GOT3 (cell line): ENCODE results near the gene SKAP2.

Experiments
- DNase-seq: peaks from one replicate; lab custom pipeline; 2025; ENCODE audit warnings: mixed read lengths; lab: John Stamatoyannopoulos, UW

The SKAP2 gene

GRCh38 chr7:26694713-26695112 is 169.7 kb downstream of the SKAP2 start:
- DNase-seq = no peak

- no peak for DNase-seq
These were observed 170.2 kb downstream of the SKAP2 start for GRCh38 chr7:26694141-26694540.

DNA sequence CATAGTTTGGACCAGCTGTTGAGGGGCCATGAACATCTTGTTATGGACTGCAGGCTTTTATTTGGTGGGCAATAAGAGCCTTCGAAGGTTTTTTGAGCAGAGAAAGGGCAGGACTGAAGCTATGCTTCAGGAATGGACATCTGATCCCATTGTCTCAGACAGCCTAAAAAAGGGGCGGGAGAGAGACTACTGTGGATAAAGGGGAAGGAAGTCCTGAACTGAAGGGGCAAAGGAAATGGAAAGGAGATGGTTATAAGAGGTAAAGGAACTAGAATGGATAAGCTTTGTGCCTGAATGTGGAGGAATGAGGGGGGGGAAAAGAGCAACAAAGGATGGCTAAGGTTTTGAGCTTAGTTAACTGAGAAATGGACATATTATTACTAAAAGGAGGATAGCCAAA is 172.5 kb downstream of the SKAP2 start:
- no peak for DNase-seq

GRCh38 chr7:26691406-26691805 is 173.0 kb downstream of the SKAP2 start:
- no peak for DNase-seq

GRCh38 chr7:26690135-26690805 is 174.1 kb downstream of the SKAP2 start:
- DNase-seq = no peak

DNA sequence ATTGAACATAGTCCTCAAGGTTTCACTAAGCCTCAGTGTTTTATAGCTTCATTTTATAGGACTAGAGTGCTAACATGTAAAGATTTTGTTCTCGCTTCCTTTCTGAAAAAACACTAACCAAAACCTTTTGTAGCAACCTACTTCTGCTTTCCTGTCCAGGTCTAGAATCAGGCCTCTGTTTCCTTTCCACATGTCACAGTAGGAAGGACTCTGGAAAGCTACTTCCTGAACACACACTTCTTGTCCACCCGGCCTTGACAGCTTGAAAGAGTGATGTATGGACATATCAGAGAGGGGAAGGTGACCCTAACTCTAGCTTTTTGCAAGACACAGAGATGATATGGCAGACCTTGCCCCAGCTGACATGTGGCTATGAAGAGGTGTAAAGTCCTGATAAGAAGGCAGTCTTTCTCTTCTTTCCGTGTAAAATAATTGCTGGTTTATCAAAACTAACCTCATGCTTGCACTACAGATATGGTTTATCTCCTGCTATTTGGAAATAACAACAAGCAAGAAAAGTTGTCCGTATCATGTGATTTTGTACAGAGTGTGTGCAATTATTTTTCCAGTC is 175.4 kb downstream of the SKAP2 start:
- DNase-seq = no peak

DNA sequence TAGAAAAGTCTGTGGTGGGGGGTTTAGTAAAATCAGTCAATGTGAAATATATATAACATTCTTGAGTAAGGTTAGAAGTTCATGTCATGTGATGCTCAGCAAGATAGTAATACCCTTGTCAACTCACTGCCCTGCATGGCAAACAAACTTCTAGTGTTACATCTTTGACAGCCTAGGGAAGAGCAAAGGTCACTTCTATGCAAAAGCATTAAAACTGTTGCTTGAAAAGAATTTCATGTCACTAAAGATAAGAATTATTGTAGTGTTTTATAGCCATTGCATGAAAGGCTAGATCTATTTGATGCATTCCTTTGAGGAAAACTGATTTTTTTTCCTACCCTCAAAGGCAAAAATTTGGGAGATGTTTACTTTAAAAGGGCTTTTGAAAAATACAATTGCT is 176.0 kb downstream of the SKAP2 start:
- DNase-seq = no peak

DNA sequence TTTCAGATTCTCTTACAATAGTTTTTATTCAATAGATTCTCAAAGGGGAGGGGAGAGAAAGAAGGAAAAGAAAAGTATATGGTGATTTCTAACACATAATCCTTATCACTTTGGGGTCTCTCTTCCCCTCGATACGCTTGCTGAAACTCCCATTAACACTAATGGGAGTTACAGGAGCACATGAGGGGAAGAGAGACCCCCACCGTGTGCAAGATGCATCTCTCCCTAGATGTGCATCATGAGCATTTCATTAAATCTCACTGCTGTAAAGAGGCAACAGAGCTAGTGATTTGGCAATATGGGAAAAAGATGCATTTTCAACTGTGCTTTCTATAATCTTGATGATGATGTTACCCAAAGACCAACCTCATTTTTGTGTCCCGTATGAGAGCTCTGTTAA is 177.4 kb downstream of the SKAP2 start:
- DNase-seq = no peak

- DNase-seq = no peak
These were observed 177.9 kb downstream of the SKAP2 start for GRCh38 chr7:26686448-26686981.

- DNase-seq = no peak
These were observed 178.8 kb downstream of the SKAP2 start for GRCh38 chr7:26685606-26686005.

GRCh38 chr7:26684447-26684846 is 179.9 kb downstream of the SKAP2 start:
- DNase-seq = no peak

DNA sequence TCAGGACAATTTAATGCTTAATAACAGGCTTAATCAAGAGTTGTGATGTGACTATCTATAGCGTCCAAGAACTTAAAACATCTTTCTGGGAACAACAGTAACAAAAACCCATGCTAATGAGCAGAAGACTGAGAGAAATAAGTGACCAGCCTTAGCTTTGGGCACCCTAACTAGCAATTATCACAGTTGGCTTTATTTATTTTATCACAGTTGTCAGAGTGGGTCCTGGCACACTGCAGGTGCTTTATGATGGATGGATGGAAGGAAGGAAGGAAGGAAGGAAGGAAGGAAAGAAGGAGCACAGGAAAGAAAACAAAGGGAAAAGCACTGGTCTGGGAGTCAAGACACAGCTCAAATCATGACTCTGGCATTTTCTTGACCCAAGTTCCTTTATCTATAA is 181.1 kb downstream of the SKAP2 start:
- no peak for DNase-seq

- DNase-seq = no peak
These were observed 182.5 kb downstream of the SKAP2 start for GRCh38 chr7:26681819-26682418.

DNA sequence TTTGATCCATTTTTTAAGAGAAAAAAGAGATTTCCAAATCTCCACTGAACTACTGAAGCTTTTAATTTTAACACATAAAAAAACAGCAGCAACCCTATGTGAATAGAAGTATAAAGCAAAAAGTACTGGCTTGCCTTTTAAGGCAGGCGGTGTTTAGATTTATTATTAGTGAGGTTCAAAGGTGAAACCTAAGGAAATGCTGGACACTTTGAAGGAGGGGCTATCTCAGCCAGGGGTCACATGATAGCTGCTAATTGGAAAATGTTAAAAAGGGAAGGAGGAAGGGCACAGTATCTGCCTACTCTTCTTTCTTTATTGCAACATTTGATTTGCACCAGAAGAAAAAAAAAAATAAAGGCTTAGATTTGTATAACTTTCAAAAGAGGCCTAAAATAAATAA is 183.8 kb downstream of the SKAP2 start:
- no peak for DNase-seq

GRCh38 chr7:26675143-26675887 is 189.1 kb downstream of the SKAP2 start:
- DNase-seq = no peak

DNA sequence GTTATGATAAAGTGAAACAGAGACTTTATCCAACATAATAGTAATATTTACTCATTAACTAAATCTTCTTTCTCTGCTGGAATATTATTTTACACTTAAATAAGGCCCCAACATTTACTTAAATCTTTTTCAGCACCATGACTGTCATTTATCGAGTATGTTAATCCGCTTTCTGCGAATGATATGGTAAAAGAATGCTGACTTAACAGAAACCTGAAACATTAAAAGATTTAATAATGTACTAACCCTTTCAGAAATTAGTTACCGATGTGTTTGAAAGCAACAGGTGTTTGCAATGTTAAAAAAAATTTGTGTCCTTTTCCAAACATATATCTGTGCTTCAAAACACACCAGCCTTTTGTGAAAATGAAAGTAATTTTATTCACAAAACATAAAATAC is 190.5 kb downstream of the SKAP2 start:
- DNase-seq = no peak

- no peak for DNase-seq
These were observed 191.1 kb downstream of the SKAP2 start for GRCh38 chr7:26673271-26673670.

DNA sequence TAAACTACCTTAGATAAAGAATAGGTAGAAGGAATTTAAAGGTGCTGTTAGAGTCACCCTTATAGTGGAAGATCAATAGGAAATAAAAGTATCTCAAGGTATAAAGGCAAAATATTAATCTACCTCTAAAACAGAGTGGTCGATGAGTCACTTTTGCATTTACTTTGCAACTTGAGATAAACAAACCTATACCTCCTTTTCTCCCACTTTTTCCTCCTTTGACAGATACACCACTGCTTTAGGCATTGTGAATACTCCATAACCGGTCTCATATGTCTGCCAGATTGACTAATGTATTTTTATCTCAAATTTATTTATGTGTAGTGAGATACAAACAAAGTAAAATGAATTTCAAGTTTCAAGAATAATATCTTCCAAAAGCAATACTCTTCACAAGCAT is 193.5 kb downstream of the SKAP2 start:
- DNase-seq = no peak

DNA sequence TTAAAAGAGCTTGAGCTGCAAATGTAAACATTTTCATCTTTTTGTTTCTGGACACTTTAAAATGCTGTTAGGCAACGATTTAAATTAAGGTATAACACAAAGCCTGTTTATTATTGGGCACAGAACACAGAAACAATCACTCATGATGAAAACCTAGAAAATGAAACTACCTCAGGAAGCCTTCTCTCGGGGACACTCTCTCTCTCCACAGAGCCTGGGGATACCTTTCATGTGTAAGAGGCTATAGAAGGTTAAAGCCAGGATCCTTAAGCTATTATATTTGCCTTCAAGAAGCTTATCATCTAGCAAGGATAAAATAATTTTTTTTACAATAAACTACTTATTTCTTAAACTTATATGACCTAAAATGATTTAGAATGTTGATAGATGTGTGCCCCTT is 194.1 kb downstream of the SKAP2 start:
- no peak for DNase-seq

DNA sequence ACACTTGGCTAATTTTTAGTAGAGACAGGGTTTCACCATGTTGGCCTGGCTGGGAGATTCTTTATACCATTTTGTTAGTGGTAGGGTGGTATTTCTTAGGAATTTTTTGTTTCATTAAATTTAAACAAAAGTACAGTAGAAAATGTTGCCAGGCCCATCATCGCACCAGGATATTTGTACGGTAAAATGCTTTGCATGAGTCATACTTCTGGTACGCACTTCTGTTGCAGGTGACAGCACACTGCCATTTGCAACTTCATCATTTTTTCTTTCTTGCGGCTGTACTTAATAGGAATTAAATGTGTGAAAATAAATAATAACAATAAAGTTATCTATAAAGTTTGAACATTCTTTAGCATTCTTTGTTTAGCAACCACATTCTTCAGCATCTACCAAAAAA is 195.6 kb downstream of the SKAP2 start:
- DNase-seq = no peak

- DNase-seq = peak; percentile 59
These were observed 196.8 kb downstream of the SKAP2 start for GRCh38 chr7:26667514-26668133.

DNA sequence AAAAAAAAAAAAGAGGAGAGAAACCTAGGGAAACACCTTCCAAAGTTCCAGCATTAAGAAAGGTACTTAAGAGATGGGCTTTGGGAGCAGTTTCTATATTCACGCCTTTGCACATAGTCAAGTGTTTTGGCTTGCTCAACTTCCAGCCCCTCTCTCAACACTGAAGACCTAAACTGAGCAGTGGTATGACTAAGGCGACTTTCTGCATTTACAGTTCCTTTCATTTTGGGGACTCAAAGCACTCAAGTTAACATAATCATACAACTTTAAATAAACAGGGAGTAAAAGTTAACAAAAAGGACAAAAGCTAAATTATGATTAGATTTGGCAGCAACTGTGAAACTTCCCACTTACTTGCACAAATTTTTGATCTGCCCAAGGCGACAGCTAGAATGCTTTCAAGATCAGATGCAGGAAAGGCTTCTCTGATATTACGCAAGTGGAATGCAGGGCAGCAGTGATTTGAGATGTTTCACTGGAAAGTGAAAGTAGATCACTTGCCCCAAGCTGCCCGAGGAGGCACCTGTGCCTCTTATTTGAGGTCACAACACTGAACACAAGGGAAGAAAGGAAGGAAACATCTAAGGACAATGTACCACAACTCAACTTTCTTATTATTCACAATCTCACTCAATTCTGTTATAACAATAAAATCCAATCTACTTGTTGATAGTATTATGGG is 199.5 kb downstream of the SKAP2 start:
- no peak for DNase-seq
